A673 (cell line): ENCODE data around the gene MXRA8.

Source experiments
- CTCF ChIP-seq: fragments of 300-800, 200-600 bp; sonication (generic); conservative IDR thresholded peaks from 2 replicates; pipeline ENCODE4 v1.5.1; 2017; ENCODE audit warnings: low read depth, mild to moderate bottlenecking, antibody characterized with exemption, low read length, moderate library complexity, mixed read lengths
- EZH2 ChIP-seq: fragments of 200-600 bp; sonication (generic); IDR thresholded peaks from 2 replicates; pipeline ENCODE4 v1.6.1; 2017; ENCODE audit warnings: borderline replicate concordance, low read depth, mild to moderate bottlenecking, mixed read lengths, antibody characterized with exemption, low read length; ENCODE audit not compliant: poor library complexity, severe bottlenecking

DNA sequence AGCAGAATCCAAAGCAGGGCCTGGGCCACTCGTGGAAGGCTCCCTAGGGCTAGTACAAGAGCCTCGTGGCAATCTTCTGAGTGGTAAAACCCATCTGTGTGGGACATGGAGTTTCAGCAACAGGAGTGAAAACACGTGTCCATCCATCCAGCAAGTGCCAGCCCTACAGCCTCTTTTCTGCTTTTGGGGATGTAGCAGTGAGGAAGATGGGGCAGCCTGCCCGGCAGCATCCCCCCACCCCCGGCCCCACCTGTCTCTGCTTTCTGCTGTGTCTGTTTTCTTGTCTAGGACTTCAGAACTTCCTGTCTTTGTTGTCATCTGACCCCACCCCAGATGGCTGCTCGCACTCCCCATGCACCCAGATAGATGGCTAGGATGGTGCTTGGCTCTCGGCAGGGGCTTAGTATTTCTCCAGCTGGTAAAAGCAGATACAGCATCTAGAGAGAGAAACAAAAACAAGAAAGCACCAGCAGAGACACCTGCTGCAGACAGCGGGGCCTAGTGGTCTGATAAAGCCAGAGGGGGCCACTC is 32.2 kb downstream of the MXRA8 start:
- TF ChIP-seq CTCF: no peak
- TF ChIP-seq EZH2: no peak
